ENCODE measurements around the gene ARHGAP11B.
"Not testable (repeated sequence)": the region's sequence is repeated elsewhere in the genome, so short reads cannot be mapped to it uniquely, and the experiment has no call there.

Gene ARHGAP11B

GRCh38 chr15:30625436-30626193 lies at the start of gene ARHGAP11B:
Gene ARHGAP11B (plus strand): TSS chr15:30626128.
- peak within 1 kb of the TSS; percentile 94 for H3K4me3 ChIP-seq (ENCODE audit: low read length)
- DNase-seq: peak; percentile 98

GRCh38 chr15:30579394-30579970 lies 46.4 kb upstream of the ARHGAP11B start:
- not testable (repeated sequence) for H2BK120ac ChIP-seq (ENCODE audit: low read depth, low read length); H3K4me2 ChIP-seq (ENCODE audit: low read length); H3K36me3 ChIP-seq (ENCODE audit: control insufficient read depth, insufficient read depth, low read length); H2AK5ac ChIP-seq (ENCODE audit: low read length); H3K4me1 ChIP-seq (ENCODE audit: control insufficient read depth, low read depth, low read length); H3K79me2 ChIP-seq (ENCODE audit: control insufficient read depth, insufficient read depth, low read length); H3K23ac ChIP-seq (ENCODE audit: low read length); H4K5ac ChIP-seq (ENCODE audit: low read length); H3K18ac ChIP-seq (ENCODE audit: low read length); H4K8ac ChIP-seq (ENCODE audit: low read depth, low read length); H3K27ac ChIP-seq (ENCODE audit: low read depth, low read length); H3K4ac ChIP-seq (ENCODE audit: low read depth, low read length); H2BK15ac ChIP-seq (replicated peaks; ENCODE audit: low read depth); H3K4me3 ChIP-seq (ENCODE audit: low read length); H3K79me1 ChIP-seq (ENCODE audit: low read length); H2BK5ac ChIP-seq (ENCODE audit: low read length); H3K9ac ChIP-seq (ENCODE audit: low read length); DNase-seq; H3K56ac ChIP-seq (ENCODE audit: low read length); H3K27me3 ChIP-seq (ENCODE audit: insufficient read depth, low read length, poor library complexity)
- no CpG with 5 or more reads among the region's 6 CpGs for WGBS (ENCODE audit: extremely low coverage, insufficient coverage, low lambda C conversion rate)

More at GRCh38 chr15:30625436-30626193, at the start of gene ARHGAP11B:
- WGBS (ENCODE audit: extremely low coverage, insufficient coverage, low lambda C conversion rate): no CpG with 5 or more reads among the region's 35 CpGs
- H3K23ac ChIP-seq (ENCODE audit: low read length); H2BK15ac ChIP-seq (replicated peaks; ENCODE audit: low read depth); H3K79me1 ChIP-seq (ENCODE audit: low read length); H2BK120ac ChIP-seq (ENCODE audit: low read depth, low read length); H3K4ac ChIP-seq (ENCODE audit: low read depth, low read length); H3K36me3 ChIP-seq (ENCODE audit: control insufficient read depth, insufficient read depth, low read length); H3K4me2 ChIP-seq (ENCODE audit: low read length); H2AK5ac ChIP-seq (ENCODE audit: low read length); H2BK5ac ChIP-seq (ENCODE audit: low read length); H3K4me1 ChIP-seq (ENCODE audit: control insufficient read depth, low read depth, low read length); H4K5ac ChIP-seq (ENCODE audit: low read length); H3K27me3 ChIP-seq (ENCODE audit: insufficient read depth, low read length, poor library complexity): not testable (repeated sequence)
- Histone ChIP-seq H3K79me2 (ENCODE audit: control insufficient read depth, insufficient read depth, low read length) (peaks cover 20% of the 10 kb centered on the region), H3K27ac (ENCODE audit: low read depth, low read length) (peak within 1 kb of the TSS; percentile 43), H3K18ac (ENCODE audit: low read length) (peak within 1 kb of the TSS; percentile 51), H3K9ac (ENCODE audit: low read length) (peak within 1 kb of the TSS; percentile 98), H4K8ac (ENCODE audit: low read depth, low read length) (peak within 1 kb of the TSS; percentile 39), H3K56ac (ENCODE audit: low read length) (peak within 1 kb of the TSS; percentile 98)

DNA sequence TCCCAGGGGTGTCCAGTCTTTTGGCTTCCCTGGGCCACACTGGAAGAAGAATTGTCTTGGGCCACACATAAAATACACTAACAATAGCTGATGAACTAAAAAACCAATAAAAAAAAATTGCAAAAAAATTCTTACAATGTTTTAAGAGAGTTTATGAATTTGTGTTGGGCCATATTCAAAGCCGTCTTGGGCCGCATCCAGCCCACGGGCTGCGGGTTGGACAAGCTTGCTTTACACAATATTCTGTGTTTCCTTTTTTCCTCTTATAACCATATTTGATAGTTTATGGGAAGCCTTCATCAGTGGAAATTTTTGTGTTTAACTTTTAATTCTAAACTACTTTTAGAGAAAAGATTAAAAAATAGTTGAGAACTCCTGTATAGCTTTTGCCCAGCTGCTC lies 45.2 kb upstream of the ARHGAP11B start:
- H3K4ac ChIP-seq (ENCODE audit: low read depth, low read length); H4K8ac ChIP-seq (ENCODE audit: low read depth, low read length); H4K5ac ChIP-seq (ENCODE audit: low read length); H3K27me3 ChIP-seq (ENCODE audit: insufficient read depth, low read length, poor library complexity); H3K36me3 ChIP-seq (ENCODE audit: control insufficient read depth, insufficient read depth, low read length); H3K27ac ChIP-seq (ENCODE audit: low read depth, low read length); H3K56ac ChIP-seq (ENCODE audit: low read length); DNase-seq; H3K4me1 ChIP-seq (ENCODE audit: control insufficient read depth, low read depth, low read length); H2BK120ac ChIP-seq (ENCODE audit: low read depth, low read length); H2BK5ac ChIP-seq (ENCODE audit: low read length); H3K79me2 ChIP-seq (ENCODE audit: control insufficient read depth, insufficient read depth, low read length); H3K18ac ChIP-seq (ENCODE audit: low read length); H3K23ac ChIP-seq (ENCODE audit: low read length); H2BK15ac ChIP-seq (replicated peaks; ENCODE audit: low read depth); H2AK5ac ChIP-seq (ENCODE audit: low read length); H3K79me1 ChIP-seq (ENCODE audit: low read length); H3K4me3 ChIP-seq (ENCODE audit: low read length); H3K4me2 ChIP-seq (ENCODE audit: low read length); H3K9ac ChIP-seq (ENCODE audit: low read length): not testable (repeated sequence)
- WGBS (ENCODE audit: extremely low coverage, insufficient coverage, low lambda C conversion rate): no CpG with 5 or more reads among the region's 4 CpGs

GRCh38 chr15:30598953-30599352 lies 27.0 kb upstream of the ARHGAP11B start:
- not testable (repeated sequence) for DNase-seq; H3K4me2 ChIP-seq (ENCODE audit: low read length); H3K23ac ChIP-seq (ENCODE audit: low read length); H4K5ac ChIP-seq (ENCODE audit: low read length); H3K18ac ChIP-seq (ENCODE audit: low read length); H3K4me1 ChIP-seq (ENCODE audit: control insufficient read depth, low read depth, low read length); H2AK5ac ChIP-seq (ENCODE audit: low read length); H3K36me3 ChIP-seq (ENCODE audit: control insufficient read depth, insufficient read depth, low read length); H3K9ac ChIP-seq (ENCODE audit: low read length); H3K79me1 ChIP-seq (ENCODE audit: low read length); H2BK15ac ChIP-seq (replicated peaks; ENCODE audit: low read depth); H3K79me2 ChIP-seq (ENCODE audit: control insufficient read depth, insufficient read depth, low read length); H3K56ac ChIP-seq (ENCODE audit: low read length); H2BK5ac ChIP-seq (ENCODE audit: low read length); H3K4ac ChIP-seq (ENCODE audit: low read depth, low read length); H3K4me3 ChIP-seq (ENCODE audit: low read length); H3K27me3 ChIP-seq (ENCODE audit: insufficient read depth, low read length, poor library complexity); H3K27ac ChIP-seq (ENCODE audit: low read depth, low read length); H2BK120ac ChIP-seq (ENCODE audit: low read depth, low read length); H4K8ac ChIP-seq (ENCODE audit: low read depth, low read length)
- no CpG with 5 or more reads among the region's 2 CpGs for WGBS (ENCODE audit: extremely low coverage, insufficient coverage, low lambda C conversion rate)

DNA sequence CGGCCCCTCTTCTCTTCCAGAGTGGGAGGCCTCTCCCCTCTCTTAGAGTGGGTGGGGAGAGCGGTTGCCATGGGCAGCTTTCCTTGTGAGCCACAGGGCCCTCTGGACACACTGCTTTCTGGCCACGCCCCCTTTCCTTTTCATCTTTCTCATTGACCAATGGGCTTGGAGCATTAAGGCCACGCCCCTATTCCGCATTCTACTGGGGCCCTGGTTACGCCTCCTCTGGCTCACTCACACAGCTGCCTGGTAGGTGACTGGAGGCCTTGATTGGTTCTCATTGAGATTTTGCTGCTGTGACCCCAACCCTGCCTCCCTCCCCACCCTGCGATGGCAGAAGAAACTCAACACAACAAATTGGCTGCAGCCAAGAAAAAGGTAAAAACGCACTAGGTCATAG lies 22.1 kb upstream of the ARHGAP11B start, which contains the start of gene GOLGA8H:
TSS of gene GOLGA8H (plus strand) at position 233 of the 400 bp plus-strand sequence. CDS start at position 331, 98 bp downstream.
- not testable (repeated sequence) for H3K23ac ChIP-seq (ENCODE audit: low read length); H3K4me1 ChIP-seq (ENCODE audit: control insufficient read depth, low read depth, low read length); H3K27me3 ChIP-seq (ENCODE audit: insufficient read depth, low read length, poor library complexity); H2BK5ac ChIP-seq (ENCODE audit: low read length); H3K4me2 ChIP-seq (ENCODE audit: low read length); H2BK15ac ChIP-seq (replicated peaks; ENCODE audit: low read depth); DNase-seq; H3K79me1 ChIP-seq (ENCODE audit: low read length); H3K79me2 ChIP-seq (ENCODE audit: control insufficient read depth, insufficient read depth, low read length); H3K18ac ChIP-seq (ENCODE audit: low read length); H2AK5ac ChIP-seq (ENCODE audit: low read length); H3K36me3 ChIP-seq (ENCODE audit: control insufficient read depth, insufficient read depth, low read length); H4K8ac ChIP-seq (ENCODE audit: low read depth, low read length); H3K56ac ChIP-seq (ENCODE audit: low read length); H3K4ac ChIP-seq (ENCODE audit: low read depth, low read length); H3K9ac ChIP-seq (ENCODE audit: low read length); H2BK120ac ChIP-seq (ENCODE audit: low read depth, low read length); H3K27ac ChIP-seq (ENCODE audit: low read depth, low read length); H4K5ac ChIP-seq (ENCODE audit: low read length); H3K4me3 ChIP-seq (ENCODE audit: low read length)
- WGBS (ENCODE audit: extremely low coverage, insufficient coverage, low lambda C conversion rate): no CpG with 5 or more reads among the region's 8 CpGs
